Thoracic aorta (tissue), 2 donors: ENCODE data around the gene RAB44. TPM values are rescaled to one million over a fixed set of nuclear protein-coding genes. Genes with fewer than 3 reads are reported as not detected.
"Not testable (repeated sequence)": the region's sequence is repeated elsewhere in the genome, so short reads cannot be mapped to it uniquely, and the experiment has no call there.

ENCODE experiments used
- ATAC-seq: fragments of 150-250 bp; one replicate; pipeline ENCODE4 v1.8.0; 2017; ENCODE audit warnings: low read depth; ENCODE audit not compliant: insufficient number of reproducible peaks, low FRiP score
- DNase-seq: peaks from one replicate; pipeline ENCODE4 v3.0.0-alpha.2; 2020; ENCODE audit warnings: low spot score
- H3K27ac ChIP-seq, 2 donors: fragments of 200-600 bp; sonication (generic); 1 replicate in 1 of 2; 2 replicates in 1 of 2; pipeline ENCODE4 v1.5.1; 2016; ENCODE audit warnings: mild to moderate bottlenecking in 2 of 2, moderate library complexity in 2 of 2
- H3K27me3 ChIP-seq: fragments of 200-600 bp; sonication (generic); replicated peaks from 2 replicates; pipeline ENCODE4 v1.6.0; 2016; ENCODE audit warnings: mild to moderate bottlenecking; ENCODE audit not compliant: insufficient read depth
- H3K36me3 ChIP-seq: fragments of 200-600 bp; sonication (generic); one replicate; pipeline ENCODE4 v1.5.1; 2016
- H3K4me1 ChIP-seq, 2 donors: fragments of 200-600 bp; sonication (generic); 1 replicate in 1 of 2; 2 replicates in 1 of 2; pipeline versions ENCODE4 v1.5.1 to v1.6.0; 2016; ENCODE audit warnings: low read depth in 2 of 2, mild to moderate bottlenecking in 1 of 2; ENCODE audit not compliant: control insufficient read depth in 1 of 2
- H3K4me3 ChIP-seq: fragments of 200-600 bp; sonication (generic); 2 replicates; pipeline ENCODE4 v1.5.1; 2016; ENCODE audit warnings: mild to moderate bottlenecking
- H3K9me3 ChIP-seq: fragments of 200-600 bp; sonication (generic); 2 replicates; pipeline ENCODE4 v1.5.1; 2016
- CTCF ChIP-seq: fragments of 200-600 bp; sonication (generic); IDR thresholded peaks from one replicate; pipeline ENCODE4 v1.5.1; 2019; ENCODE audit warnings: antibody characterized with exemption
- total RNA-seq, 2 donors: library from RNA; depleted of rRNA; stranded (reverse); fragments of >200 nt; gene quantifications; one replicate each; pipeline versions ENCODE4 v1.1.0 to v1.2.3, GENCODE V29; 2016

RAB44 gene
- under 1 TPM in 1 of 2 donors, not detected in 1; 0.27 TPM for total RNA-seq

- Histone ChIP-seq H3K4me3 (no peak within 1 kb of the TSS), H3K27me3 (no peaks in the 10 kb centered on the region), H3K4me1 (peaks cover under 1 to 8% of the 10 kb centered on the region in 2 donors), H3K27ac (no peak within 1 kb of the TSS), H3K36me3 (no peaks in the 10 kb centered on the region), H3K9me3 (no peaks in the 10 kb centered on the region)
- DNase-seq (no peak), ATAC-seq (no peak)
- no peak for TF ChIP-seq CTCF
Observed at GRCh38 chr6:36697481-36697903, at the start of gene RAB44. Gene RAB44, plus strand, starts transcription at chr6:36697826. Its CDS starts 6,410 bp downstream, at chr6:36704236.

- Histone ChIP-seq H3K27ac (no peak overlapping the region), H3K4me3 (no peak overlapping the region), H3K9me3 (no peaks in the 10 kb centered on the region), H3K27me3 (no peaks in the 10 kb centered on the region), H3K4me1 (peaks cover 0 to under 1% of the 10 kb centered on the region in 2 donors), H3K36me3 (no peaks in the 10 kb centered on the region)
- no peak for ATAC-seq
- TF ChIP-seq CTCF: no peak
- DNase-seq: no peak
Observed at GRCh38 chr6:36649086-36649485, 48.5 kb upstream of the RAB44 start.

GRCh38 chr6:36649701-36650484 is 47.7 kb upstream of the RAB44 start:
- Histone ChIP-seq H3K9me3 (no peaks in the 10 kb centered on the region), H3K27me3 (no peaks in the 10 kb centered on the region), H3K27ac (no peak overlapping the region), H3K36me3 (no peaks in the 10 kb centered on the region), H3K4me1 (no peaks in the 10 kb centered on the region), H3K4me3 (no peak overlapping the region)
- no peak for DNase-seq
- TF ChIP-seq CTCF: no peak
- ATAC-seq: no peak

GRCh38 chr6:36650848-36651478 is 46.7 kb upstream of the RAB44 start:
- no peak for TF ChIP-seq CTCF
- H3K4me3 ChIP-seq: no peak overlapping the region
- H3K4me1 ChIP-seq: no peaks in the 10 kb centered on the region
- ATAC-seq: no peak
- H3K27ac ChIP-seq: no peak overlapping the region
- no peaks in the 10 kb centered on the region for H3K36me3 ChIP-seq
- H3K9me3 ChIP-seq: no peaks in the 10 kb centered on the region
- no peak for DNase-seq
- H3K27me3 ChIP-seq: no peaks in the 10 kb centered on the region

GRCh38 chr6:36651659-36652379 is 45.8 kb upstream of the RAB44 start:
- Histone ChIP-seq H3K27ac (no peak overlapping the region), H3K9me3 (no peaks in the 10 kb centered on the region), H3K36me3 (no peaks in the 10 kb centered on the region), H3K4me3 (no peak overlapping the region), H3K27me3 (no peaks in the 10 kb centered on the region), H3K4me1 (no peaks in the 10 kb centered on the region)
- no peak for ATAC-seq
- no peak for DNase-seq
- no peak for TF ChIP-seq CTCF

GRCh38 chr6:36654469-36654868 is 43.2 kb upstream of the RAB44 start:
- H3K4me3 ChIP-seq, DNase-seq, H3K9me3 ChIP-seq, H3K27me3 ChIP-seq, H3K27ac ChIP-seq, ATAC-seq, H3K36me3 ChIP-seq, H3K4me1 ChIP-seq: not testable (repeated sequence)
